K562 (cell line): ENCODE results near the gene CERCAM. TPM values are rescaled to one million over a fixed set of nuclear protein-coding genes. Genes with fewer than 3 reads are reported as not detected.

ENCODE experiments used
- CREBBP ChIP-seq: IDR thresholded peaks from one replicate; pipeline ENCODE4 v1.6.1; 2012; ENCODE audit warnings: low read depth, mild to moderate bottlenecking, control low read depth, inconsistent platforms, low read length
- DIDO1 ChIP-seq: fragments of 450-650 bp; IDR thresholded peaks from 2 replicates; pipeline ENCODE4 v1.6.1; 2016; ENCODE audit warnings: low read depth, missing biosample characterization, missing genetic modification characterization
- DPF2 ChIP-seq: fragments of 450-650 bp; IDR thresholded peaks from 2 replicates; pipeline ENCODE4 v1.6.1; 2016
- MCM5 ChIP-seq: fragments of 450-650 bp; IDR thresholded peaks from 2 replicates; pipeline ENCODE4 v1.6.1; 2016; ENCODE audit warnings: low read depth
- MNT ChIP-seq, 2 experiments: fragments of 450-650 bp; conservative IDR thresholded peaks; 2 replicates each; pipeline ENCODE4 v1.6.1; 2017; ENCODE audit warnings: mild to moderate bottlenecking in 2 of 2, moderate library complexity in 2 of 2
- PHF8 ChIP-seq: fragments of 200-600 bp; sonication (generic); IDR thresholded peaks from 2 replicates; pipeline ENCODE4 v1.6.1; 2012; ENCODE audit warnings: mixed run types, mild to moderate bottlenecking, inconsistent platforms, low read length, moderate library complexity, borderline replicate concordance
- POU5F1 ChIP-seq: fragments of 150-350 bp; IDR thresholded peaks from 2 replicates; pipeline ENCODE4 v1.6.1; 2014; ENCODE audit warnings: borderline replicate concordance, low read length, low read depth, mild to moderate bottlenecking; ENCODE audit not compliant: partially characterized antibody
- SAP30 ChIP-seq: fragments of 200-600 bp; sonication (generic); IDR thresholded peaks from 2 replicates; pipeline ENCODE4 v1.6.1; 2012; ENCODE audit warnings: borderline replicate concordance, low read depth, mild to moderate bottlenecking, moderate library complexity, low read length, control low read depth, inconsistent platforms; ENCODE audit not compliant: insufficient read depth, poor library complexity, severe bottlenecking
- SIN3A ChIP-seq, 2 experiments: fragments of 150-350 bp in 1 of 2; IDR thresholded peaks; 2 replicates each; pipeline ENCODE4 v1.6.1; 2011 to 2016; ENCODE audit warnings: borderline replicate concordance in 2 of 2, low read depth in 2 of 2, low read length in 2 of 2, mild to moderate bottlenecking in 2 of 2, moderate library complexity in 2 of 2; ENCODE audit not compliant: control insufficient read depth in 1 of 2
- SP1 ChIP-seq: sonication (generic); formaldehyde crosslinking; IDR thresholded peaks from 2 replicates; pipeline ENCODE4 v1.8.1; 2022; ENCODE audit warnings: mild to moderate bottlenecking, missing genetic modification reagents
- U2AF2 ChIP-seq: fragments of 200-400 bp; formaldehyde crosslinking; optimal IDR thresholded peaks from 2 replicates; pipeline ENCODE3; 2017; ENCODE audit warnings: low read depth, mild to moderate bottlenecking, low read length
- ZHX1 ChIP-seq: fragments of 150-350 bp; conservative IDR thresholded peaks from 2 replicates; pipeline ENCODE4 v1.6.1; 2014; ENCODE audit warnings: low read length
- ZNF79 ChIP-seq: fragments of 250-450 bp; sonication (Bioruptor Pico); IDR thresholded peaks from 2 replicates; pipeline ENCODE4 v1.4.0; 2020; ENCODE audit warnings: low read depth, mild to moderate bottlenecking, moderate library complexity
- polyA plus RNA-seq, 8 experiments: library from polyadenylated mRNA; depleted of rRNA in 4 of 8; stranded (reverse) in 5 of 8; unstranded in 3 of 8; fragments of >200 nt; fragmentation: Nextera tagmentation in 2 of 8; fragmentation: Illumina TruSeq in 1 of 8; extraction: Ambion mirVana in 2 of 8; extraction: Trizol in 1 of 8; gene quantifications; 2 replicates each; pipeline versions ENCODE4 v1.2.1 to v1.2.3, GENCODE V29; 2011 to 2014; ENCODE audit warnings: inconsistent platforms in 1 of 8, missing spikeins in 1 of 8
- total RNA-seq, 7 experiments: library from RNA; depleted of rRNA in 6 of 7; stranded (reverse); fragments of >200 nt in 6 of 7; fragmentation: Illumina TruSeq in 2 of 7; extraction: Trizol in 2 of 7; gene quantifications; 2 replicates each; pipeline versions ENCODE4 v1.2.1 to v1.2.3, GENCODE V29; 2011 to 2021; ENCODE audit warnings: low replicate concordance in 1 of 7
- TF ChIP-seq, protein P1 (sequence below), 2 experiments: IDR thresholded peaks in 1 of 2; conservative IDR thresholded peaks in 1 of 2; 2 replicates each; pipeline ENCODE4 v1.6.1; 2016; ENCODE audit warnings: low read depth in 2 of 2, mild to moderate bottlenecking in 1 of 2, missing compliant biosample characterization in 1 of 2, missing genetic modification characterization in 1 of 2, moderate library complexity in 1 of 2
- TF ChIP-seq, protein P2 (sequence below), 2 experiments: fragments of 450-650 bp in 1 of 2; sonication (generic) in 1 of 2; formaldehyde crosslinking; conservative IDR thresholded peaks; 2 replicates each; pipeline versions ENCODE4 v1.4.0 to v1.8.1; 2020 to 2022; ENCODE audit warnings: mild to moderate bottlenecking in 1 of 2, missing genetic modification reagents in 1 of 2
- TF ChIP-seq, protein P3 (sequence below): sonication (generic); formaldehyde crosslinking; IDR thresholded peaks from 2 replicates; pipeline ENCODE4 v1.8.0; 2022; ENCODE audit warnings: mild to moderate bottlenecking, missing genetic modification reagents, borderline replicate concordance

CERCAM gene
- total and polyA plus RNA-seq, 9 of the 15 experiments (the other 6 are each of a cell fraction or from before 2014, with no cell fraction given) = 0.75 to 24.0 (median 18.0) TPM

DNA sequence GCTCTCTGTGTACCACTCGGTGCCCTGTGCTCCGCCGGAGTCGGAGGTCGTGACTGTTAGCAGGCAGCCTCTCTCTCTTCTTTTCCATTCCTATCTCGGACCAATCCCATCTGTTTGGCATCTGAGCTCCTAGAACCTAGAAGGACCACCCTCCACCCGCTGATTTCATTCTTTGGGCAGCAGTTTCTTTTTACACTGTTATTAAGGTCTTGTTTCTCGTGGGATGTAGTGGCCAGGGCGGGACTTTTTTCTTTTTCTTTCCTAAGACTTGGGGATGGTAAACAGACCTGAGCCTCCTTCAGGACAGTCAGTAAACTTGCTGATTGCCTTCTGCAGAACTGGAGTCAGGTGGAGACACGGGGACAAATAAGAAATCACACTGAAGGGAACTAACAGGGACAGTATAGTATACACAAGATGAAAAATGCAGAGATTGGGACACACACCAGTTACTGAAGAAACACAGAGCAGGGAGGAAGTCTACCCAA, 49.0 kb upstream of the CERCAM start (continued):
- peak; percentile 56 for TF ChIP-seq SAP30
- no peak for TF ChIP-seq SP1
- 0 out of 4 replicates have a peak, but pooled peaks of 1 of the 2 experiments have one; percentile 33 for TF ChIP-seq SIN3A (IDR thresholded peaks at IDR 0.05; ENCODE audit: borderline replicate concordance in 2 of 2, control insufficient read depth in 1 of 2, low read depth in 2 of 2, low read length in 2 of 2)
- TF ChIP-seq, protein P1, sequence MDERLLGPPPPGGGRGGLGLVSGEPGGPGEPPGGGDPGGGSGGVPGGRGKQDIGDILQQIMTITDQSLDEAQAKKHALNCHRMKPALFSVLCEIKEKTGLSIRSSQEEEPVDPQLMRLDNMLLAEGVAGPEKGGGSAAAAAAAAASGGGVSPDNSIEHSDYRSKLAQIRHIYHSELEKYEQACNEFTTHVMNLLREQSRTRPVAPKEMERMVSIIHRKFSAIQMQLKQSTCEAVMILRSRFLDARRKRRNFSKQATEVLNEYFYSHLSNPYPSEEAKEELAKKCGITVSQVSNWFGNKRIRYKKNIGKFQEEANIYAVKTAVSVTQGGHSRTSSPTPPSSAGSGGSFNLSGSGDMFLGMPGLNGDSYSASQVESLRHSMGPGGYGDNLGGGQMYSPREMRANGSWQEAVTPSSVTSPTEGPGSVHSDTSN (CRISPR knock-in tag; IDR thresholded peaks at IDR 0.05; ENCODE audit: low read depth) = no peak
- TF ChIP-seq, protein P1 (tag; conservative IDR thresholded peaks at IDR 0.05; ENCODE audit: low read depth) = no peak
- no peak for TF ChIP-seq POU5F1
- no peak for TF ChIP-seq U2AF2
- TF ChIP-seq, protein P2, sequence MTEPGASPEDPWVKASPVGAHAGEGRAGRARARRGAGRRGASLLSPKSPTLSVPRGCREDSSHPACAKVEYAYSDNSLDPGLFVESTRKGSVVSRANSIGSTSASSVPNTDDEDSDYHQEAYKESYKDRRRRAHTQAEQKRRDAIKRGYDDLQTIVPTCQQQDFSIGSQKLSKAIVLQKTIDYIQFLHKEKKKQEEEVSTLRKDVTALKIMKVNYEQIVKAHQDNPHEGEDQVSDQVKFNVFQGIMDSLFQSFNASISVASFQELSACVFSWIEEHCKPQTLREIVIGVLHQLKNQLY (CRISPR knock-in tag; conservative IDR thresholded peaks at IDR 0.05) = no peak
- TF ChIP-seq DIDO1 (tag) = no peak
- TF ChIP-seq MNT (conservative IDR thresholded peaks at IDR 0.05) = no peak
- TF ChIP-seq PHF8 = no peak
- TF ChIP-seq CREBBP = no peak
- TF ChIP-seq, protein P3, sequence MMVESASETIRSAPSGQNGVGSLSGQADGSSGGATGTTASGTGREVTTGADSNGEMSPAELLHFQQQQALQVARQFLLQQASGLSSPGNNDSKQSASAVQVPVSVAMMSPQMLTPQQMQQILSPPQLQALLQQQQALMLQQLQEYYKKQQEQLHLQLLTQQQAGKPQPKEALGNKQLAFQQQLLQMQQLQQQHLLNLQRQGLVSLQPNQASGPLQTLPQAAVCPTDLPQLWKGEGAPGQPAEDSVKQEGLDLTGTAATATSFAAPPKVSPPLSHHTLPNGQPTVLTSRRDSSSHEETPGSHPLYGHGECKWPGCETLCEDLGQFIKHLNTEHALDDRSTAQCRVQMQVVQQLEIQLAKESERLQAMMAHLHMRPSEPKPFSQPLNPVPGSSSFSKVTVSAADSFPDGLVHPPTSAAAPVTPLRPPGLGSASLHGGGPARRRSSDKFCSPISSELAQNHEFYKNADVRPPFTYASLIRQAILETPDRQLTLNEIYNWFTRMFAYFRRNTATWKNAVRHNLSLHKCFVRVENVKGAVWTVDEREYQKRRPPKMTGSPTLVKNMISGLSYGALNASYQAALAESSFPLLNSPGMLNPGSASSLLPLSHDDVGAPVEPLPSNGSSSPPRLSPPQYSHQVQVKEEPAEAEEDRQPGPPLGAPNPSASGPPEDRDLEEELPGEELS = no peak
- TF ChIP-seq ZHX1 = no peak
- TF ChIP-seq ZNF79 (CRISPR knock-in tag) = no peak
- no peak for TF ChIP-seq MCM5
- no peak for TF ChIP-seq DPF2
